Measurements from ENCODE around the gene FOXE3.

- no peak for TF ChIP-seq POLR2AphosphoS5 (IDR thresholded peaks at IDR 0.05; ENCODE audit: borderline replicate concordance, low read depth, low read length)
- no peak for TF ChIP-seq EZH2 (IDR thresholded peaks at IDR 0.05)
- no peak for TF ChIP-seq FOXP2 (optimal IDR thresholded peaks at IDR 0.05; ENCODE audit: control extremely low read depth, extremely low read length, insufficient read depth)
These were observed 40.2 kb downstream of the FOXE3 start for GRCh38 chr1:47456250-47456649.

Measured in SK-N-MC (cell line).